HG03097 (cell line): ENCODE data around the gene ACTN1.

ENCODE experiments used
- ATAC-seq: cut with Tn5 transposase; IDR thresholded peaks from one replicate; pipeline ENCODE4 v1.9.1; 2021; ENCODE audit not compliant: unreplicated experiment, low FRiP score

ACTN1 gene

DNA sequence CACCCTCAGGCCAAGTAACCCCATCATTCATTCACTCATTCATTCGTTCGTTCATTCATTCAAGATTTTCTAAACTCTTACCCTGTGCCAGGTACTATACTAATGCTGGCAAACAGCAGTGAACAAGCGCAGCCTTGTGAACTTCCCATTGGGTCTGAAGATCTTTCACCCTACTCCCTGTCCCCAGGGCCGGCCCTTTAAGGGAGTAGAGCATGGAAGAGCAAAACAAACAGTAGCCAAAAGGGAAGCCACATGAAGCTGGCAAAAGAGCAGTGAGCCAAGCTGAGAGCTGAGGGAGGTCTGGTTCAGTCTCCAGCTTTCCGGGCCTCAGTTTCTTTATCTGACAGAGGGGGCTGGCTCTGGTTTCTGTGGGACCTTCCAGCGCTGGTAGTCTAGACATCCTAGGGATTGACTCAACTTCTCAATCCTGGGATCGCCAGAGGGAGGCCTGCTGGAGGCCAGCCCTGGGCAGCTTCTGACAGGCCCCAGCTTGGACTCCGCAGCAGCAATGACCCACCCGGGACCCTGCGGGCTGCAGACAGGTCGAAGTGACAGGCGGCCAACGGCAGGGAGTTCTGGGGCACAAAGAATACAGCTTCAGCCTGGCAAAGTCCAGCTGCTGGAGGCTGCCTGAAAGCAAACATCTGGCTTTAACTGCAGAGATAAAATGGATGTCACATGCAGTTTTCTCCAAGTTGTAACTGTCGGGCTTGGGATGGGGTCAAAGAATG, 27.1 kb downstream of the ACTN1 start:
- ATAC-seq = no peak

DNA sequence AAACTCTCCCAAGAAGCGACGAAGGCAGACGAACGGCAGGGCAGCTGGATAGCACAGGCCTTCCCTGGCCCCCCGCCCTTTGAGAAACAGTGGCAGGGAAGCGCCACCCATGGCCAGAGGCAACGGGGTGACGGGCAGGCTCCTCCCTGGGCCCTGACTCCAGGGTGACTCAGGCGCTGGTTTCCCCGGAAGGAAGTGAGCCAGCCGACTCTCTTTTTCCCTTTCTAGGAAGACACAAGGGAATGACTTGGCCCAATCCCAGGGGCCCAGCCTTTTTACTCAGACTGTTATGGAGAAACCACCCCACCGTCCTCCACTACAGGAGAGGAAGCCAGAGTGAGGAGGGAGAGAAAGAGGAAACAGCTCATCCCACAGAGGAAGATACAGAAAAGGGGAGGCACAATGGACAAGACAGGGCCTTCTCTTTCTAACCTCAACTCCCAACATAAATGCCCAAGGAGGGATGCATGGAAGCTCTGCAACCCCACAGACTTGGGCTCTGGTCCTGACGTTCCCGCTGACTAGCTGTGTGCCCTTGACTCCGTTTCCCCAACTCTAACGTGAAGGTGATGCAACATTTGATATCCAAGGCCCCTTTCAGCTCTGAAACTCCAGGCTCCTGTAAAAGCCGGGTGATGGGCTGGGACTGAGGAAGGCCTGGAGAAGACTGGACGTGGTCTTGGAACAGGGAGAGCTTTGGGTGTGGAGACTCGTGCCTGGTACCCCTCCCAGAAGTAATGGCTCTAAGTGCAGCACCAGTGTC, 27.9 kb downstream of the ACTN1 start:
- no peak for ATAC-seq

DNA sequence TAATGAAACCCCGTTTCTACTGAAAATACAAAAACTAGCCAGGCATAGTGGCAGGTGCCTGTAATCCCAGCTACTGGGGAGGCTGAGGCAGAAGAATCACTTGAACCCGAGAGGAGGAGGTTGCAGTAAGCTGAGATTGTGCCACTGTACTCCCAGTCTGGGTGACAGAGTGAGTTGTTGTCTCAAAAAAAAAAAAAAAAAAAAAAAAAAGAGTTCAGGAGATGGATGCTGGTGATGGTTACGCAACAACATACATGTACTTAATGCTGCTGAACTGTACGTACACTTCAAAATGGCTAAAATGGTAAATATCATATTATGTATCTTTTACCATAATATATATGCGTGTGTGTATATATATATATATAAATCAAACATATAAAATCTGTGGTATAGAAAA, 29.0 kb downstream of the ACTN1 start:
- ATAC-seq = no peak

DNA sequence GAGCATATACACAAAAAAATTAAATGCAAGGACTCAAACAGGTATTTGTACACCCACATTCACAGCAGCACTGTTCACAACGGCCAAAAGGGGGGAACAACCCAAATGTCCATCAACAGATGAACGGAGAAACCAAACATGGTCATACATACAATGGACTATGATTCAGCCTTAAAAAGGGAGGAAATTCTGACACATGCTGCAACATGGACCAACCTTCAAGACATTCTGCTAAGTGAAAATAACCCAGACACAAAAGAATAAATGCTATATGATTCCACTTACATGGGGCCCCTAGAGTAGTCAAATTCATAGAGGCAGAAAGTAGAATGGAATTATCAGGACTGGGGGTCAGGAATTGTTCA, 29.5 kb downstream of the ACTN1 start:
- ATAC-seq = no peak

DNA sequence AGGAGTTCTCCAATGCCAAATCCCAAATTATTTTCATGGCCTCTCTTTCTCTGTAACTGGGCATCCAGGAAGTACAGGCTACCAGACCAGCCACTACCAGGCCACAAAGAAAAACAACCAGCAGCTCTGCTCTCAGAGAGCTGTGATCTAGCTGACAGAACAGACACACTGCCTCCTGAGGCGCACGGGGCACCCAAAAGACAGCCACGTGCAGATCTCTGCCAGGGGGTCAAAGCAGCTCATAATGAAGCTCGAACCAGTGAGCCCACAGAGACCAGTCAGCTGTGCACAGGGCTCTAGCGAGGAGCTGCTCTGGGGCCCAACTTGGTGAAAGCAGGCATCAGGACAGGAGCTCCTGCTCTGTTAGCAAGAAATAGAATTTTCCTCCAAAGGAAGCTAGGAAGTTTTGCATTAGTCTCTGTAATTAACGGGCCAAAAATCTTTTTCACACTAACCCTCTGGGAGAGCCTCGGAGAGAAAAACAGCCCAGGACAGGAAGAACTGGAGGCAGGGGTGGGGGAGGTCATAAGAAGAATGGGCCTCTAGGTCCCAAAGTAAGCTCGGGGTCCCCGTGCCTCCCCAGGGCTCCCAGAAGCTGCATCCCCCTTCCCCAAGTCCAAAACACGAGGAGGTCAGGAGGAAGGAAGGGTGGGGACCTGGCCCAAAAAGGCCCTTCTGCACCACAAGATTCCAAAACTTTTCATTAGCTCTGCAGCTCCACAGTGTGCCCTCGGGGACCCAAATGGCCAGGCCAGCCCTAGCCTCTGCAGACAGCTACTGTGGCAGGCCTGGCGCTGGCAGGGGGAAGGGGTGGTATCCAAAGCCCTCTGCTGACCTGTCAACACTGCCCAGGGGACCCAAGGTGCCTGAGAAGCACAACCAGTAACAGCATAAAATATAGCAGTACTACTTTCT, 30.2 kb downstream of the ACTN1 start:
- ATAC-seq = no peak

DNA sequence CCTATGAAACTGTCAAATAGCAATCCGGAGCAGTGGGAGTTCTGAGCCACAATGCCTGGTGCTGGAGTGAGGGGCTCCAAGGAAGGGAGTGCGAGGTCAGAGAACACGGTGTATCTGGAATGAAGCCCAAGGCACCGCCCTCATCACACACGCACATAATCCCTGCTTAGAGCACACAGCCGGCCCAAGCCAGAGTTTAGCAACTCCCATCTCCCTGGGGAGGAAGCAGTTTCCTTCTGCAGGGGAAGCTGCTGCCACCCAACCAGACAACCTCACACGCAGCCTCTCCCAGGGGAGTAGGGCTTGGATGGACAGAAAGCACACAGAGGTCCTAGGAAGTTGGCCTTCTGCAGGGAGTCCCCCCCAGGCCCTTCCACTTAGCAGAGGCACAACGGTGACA, 31.3 kb downstream of the ACTN1 start:
- ATAC-seq = no peak

DNA sequence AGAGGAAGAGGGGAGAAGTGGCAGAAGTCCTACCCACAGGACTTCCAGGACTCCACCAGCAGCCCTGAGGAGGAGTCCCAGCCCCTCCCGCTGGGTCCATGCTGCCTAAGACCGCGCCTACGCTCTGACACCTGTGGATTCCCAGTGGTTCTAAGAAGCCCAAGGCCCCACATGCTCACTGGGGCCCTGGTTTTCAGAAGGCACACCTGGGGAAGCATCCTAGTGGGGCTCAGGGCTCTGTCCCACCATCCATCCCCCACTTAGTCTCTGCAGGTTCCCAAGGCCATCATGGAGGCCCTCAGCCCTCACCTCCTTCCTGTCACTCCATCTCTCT, 32.6 kb downstream of the ACTN1 start:
- no peak for ATAC-seq

DNA sequence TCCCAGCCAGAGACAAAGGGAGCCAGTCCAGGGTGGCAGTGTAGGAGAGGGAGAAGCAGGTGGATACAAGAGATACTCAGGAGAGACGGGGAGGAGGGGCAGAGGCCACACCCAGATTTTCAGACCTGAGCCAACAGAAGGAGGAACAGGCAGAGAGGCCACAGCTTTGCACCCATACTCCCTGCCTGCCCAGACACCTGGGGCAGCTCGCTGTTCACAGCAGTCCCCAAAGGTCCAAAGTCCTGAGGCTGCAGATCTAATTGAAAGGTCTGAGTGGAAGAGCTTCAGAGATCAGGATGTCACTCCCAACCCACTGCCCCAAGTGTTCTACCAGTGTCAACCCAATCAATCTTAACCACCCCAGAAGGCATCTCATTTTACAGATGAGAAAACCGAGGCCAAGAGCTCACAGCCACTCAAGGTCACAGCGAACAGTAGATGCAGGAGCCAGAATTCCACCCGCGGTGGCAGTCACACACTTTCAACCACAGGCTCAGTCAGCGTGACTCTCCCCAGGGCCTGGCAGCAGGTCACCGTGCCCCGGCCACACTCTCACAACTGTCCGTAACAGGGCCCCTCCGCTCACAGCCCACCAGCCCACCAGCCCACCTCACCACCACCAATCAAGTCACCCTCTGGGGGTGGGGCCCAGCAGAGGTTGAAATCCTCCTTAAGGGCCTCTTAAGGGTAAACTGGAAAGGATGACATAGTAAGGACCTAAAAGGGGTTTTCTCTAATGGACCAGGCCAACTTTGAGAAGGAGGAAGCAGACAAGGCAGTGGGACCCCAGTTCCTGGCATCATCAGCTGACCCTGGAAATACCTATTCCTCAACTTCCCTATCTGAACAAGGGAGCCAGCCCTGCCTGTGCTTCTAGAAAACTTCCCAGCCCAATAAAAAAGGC, 33.3 kb downstream of the ACTN1 start:
- ATAC-seq = no peak

DNA sequence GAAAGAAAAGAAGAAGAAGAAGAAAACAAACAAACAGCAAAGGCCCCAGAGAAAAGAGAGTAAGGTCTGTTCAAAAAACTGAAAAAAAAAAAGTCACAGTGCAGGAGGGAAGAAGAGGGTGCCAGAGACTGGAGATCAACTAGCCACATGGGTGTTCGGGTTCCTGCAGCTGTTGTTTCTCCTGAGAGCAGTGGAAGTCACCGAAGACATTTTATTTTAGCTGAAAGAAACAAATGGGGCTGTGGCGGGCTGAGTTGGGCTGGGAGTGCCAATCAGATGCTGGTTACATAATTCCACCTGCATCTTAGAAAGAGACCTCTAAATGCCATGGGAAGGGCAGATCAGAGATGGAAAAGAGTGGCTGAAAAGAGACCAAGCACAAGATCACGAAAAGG, 33.9 kb downstream of the ACTN1 start:
- no peak for ATAC-seq

DNA sequence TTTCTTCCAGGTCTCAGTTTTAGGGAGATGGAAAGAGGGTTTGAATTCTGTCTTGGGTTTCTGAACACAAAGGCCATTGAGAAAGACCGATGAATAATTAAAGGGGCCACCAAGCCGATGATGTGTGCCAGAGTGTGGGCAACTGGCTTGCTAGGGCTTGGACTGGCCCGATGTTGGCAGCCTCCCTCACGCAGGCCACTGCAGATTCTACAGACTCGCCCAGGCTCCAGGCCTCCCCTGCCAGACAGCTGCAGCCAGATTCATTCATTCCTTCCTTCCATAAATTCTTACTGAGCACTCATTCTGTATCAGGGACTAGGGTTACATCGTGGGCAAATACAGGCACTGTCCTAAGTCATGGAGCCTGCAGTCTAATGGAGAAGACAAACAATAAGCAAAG, 34.9 kb downstream of the ACTN1 start:
- ATAC-seq = no peak

DNA sequence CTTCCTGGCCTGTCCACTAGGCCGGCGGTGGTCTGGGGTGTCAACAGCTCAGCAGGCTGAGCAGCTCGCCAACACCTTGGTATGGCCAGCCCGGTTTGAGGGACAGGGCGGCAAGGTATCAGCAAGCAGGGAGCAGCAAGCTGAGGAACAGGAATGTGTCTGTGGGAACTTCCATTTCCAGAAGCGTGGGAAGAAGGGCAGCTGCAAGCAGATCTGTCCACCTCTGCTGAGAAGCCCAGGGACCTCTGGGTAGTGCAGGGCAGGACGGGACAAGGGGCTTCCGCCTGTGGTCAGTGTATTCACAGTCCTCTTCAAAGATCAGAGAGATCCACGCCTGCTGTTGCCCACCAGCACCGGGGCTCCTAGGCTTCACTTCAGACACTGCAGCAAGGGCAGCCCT, 36.0 kb downstream of the ACTN1 start:
- no peak for ATAC-seq

DNA sequence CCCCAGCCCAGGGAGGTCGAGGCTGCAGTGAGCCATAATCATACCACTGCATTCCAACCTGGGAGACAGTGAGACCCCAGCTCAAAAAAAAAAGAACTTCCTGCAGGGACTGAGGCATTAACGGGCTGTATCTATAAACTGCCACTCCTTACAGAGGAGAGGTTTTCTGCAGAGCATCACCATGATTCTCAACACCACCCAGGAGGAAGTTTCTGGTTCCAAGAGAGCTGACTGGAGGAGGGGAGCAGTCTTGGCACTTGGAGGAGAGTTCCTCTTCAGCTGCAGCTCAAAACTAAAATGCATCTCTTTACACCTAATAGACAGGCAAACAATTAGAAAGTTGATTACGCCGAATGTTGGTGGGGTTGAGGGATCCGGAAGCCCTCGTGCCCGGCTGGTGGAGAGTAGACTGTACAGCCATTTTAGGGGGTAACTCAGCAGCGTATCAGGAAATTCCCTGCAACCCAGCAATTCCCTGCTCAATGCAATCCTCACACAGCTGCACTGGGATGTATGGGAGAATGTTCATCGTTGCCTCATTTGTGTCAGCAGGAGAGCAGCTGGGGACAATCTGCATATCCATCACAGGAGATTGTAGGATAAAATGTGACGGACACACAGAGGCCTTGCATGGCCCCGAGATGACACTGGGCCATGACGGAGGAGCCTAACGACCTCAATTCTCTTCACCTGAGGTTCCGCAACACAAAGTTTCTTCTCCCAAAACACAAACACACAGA, 36.6 kb downstream of the ACTN1 start:
- no peak for ATAC-seq

DNA sequence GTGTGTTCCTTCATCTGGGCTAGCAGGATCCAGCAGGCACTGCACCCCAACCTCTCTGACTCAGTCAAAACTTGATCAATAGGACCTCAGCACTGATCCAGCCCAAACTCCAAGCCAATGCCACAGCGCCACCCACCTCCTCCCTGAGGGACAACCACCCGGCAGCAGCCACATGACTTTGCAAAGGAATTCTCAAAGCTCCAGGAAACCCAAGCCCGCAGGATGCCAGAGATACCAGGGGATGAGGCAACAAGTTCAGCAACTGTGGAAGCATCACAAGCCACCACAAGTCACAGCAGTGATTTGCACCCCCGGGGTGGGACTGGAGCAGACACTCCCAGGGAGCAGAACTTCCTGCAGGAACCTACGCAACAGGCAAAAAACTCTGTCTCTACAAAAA, 37.3 kb downstream of the ACTN1 start:
- ATAC-seq = no peak

DNA sequence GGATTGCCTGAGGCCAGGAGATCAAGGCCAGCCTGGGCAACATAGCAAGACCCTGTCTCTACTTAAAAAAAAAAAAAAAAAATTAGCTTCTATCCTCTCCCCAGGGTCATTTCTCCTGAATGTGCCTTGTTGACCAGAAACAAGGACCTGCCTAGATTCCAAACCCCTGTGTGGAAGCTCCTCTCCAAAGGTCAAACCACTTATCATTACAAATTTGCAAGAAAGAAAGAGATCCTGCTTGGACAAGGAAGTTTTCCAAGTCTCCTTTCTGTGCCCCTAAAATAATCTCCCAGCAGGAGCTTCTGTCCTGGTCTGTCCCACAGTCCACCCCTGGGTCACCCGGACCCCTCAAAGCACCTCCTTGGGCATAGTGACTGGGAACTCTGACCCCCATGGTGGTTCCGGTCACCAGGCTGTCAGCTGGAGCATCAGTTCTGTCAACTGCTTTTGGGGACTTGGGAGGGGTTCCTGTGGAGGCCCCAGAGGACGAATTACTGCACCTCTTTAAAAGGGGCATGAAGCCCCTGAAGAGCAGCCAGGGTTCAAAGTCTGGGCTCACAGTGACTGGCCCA, 38.4 kb downstream of the ACTN1 start:
- no peak for ATAC-seq

DNA sequence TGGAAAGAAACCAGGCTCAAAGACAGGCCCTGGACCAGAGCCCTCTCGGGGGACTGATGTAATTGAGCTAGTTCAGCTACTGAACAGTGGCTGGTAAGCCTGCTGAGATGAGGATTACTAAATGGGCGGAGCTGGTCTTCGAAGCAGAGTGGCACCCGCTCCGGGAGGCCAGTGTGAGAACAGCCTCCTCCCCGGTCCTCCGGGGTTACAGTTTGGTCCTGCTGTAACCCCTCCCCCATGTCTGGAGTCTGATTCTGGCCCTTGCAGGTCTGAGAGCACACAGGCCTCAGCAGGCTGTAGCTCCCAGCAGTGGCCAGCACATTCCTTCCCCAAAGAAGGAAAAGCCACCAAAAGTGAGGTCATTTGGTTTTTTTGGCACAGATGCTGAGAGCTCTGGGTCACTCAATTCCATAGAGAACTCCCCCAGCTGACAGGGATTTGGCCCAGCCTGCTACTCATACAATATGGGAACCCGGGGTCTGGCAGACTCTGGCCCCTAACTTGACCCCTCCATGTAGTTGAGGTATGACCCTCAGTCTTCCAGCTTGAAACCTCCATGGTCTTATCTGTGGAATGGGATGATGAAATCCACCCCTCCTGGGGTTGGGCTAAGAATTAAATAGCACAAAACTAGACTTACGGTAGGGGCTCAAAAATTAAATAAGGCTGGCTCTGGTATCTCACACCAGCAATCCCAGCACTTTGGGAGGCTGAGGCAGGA, 39.0 kb downstream of the ACTN1 start:
- no peak for ATAC-seq

DNA sequence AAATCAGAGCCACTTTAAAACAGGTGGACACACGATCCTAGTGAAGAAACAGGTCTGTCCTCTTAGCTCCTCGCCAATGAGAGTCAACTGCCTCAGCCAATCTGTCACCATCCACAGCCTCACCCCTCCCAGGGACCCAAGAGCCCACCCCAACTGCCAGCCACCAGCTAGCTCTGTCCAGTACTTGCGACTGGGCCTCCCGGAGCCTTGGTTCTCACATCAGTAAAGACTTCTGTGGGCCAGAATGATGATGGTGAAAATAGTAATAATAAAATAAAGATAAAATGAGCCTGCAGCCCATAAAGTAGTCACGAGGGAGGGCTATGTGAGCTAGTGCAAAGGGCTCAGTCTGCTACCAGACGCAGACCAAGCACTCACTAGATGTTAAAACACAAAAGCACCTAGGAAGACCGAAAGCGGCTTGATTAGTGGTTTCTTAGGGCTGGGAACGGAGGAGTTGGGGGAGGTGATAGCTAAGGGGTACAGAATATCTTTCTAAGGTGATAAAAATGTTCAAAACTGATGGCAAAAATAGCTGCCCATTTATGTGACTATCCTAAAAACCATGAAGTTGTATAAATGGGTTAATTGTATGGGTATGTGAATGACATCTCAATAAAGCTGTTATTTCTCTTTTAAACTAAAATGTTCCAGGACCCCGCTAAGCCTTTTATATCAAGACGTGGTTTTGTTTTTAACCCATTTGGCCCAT, 39.8 kb downstream of the ACTN1 start:
- no peak for ATAC-seq

DNA sequence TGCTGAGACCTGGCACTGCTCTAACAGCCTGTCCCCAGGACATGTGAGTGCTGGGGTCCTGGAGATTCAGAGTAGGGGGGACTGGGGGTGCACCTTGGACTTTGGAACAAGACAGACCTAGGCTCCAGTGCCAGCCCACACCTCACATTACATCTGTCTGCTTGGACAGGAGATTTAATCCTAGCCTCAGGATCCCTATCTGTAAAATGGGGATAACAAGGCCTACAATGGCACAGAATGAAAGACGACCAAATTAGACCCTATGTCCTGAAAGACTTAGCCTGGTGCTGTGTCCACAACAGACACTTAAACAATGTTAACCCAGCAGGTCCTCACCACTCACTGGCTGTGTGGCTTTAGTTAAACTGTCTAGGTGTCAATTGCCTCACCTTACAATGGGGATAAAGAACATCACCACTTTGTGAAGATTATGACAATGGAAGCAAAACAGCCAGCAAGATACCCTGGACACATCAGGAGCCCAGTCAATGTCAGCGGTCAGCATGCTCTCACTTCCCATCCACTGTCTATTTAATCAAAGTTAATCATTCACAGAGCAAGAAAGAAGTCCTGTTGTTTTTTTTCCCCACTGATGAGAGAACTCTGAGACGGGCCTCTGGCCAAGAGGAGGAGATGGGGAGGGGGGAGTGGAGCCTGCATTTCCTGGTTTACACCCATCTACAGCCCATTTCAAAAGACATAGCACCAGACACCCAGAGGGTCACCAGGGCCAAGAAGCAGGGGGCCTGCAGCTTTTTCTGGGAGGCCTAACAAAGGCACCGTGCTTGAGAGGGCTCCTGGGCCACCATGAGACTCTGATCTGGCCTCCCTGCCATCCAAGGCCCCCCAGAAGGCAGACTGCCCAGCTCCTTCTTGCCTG, 40.6 kb downstream of the ACTN1 start:
- ATAC-seq = no peak
